ENCODE measurements around the gene ADTRP. TPM values are rescaled to one million over a fixed set of nuclear protein-coding genes. Genes with fewer than 3 reads are reported as not detected.

Gene ADTRP, protein sequence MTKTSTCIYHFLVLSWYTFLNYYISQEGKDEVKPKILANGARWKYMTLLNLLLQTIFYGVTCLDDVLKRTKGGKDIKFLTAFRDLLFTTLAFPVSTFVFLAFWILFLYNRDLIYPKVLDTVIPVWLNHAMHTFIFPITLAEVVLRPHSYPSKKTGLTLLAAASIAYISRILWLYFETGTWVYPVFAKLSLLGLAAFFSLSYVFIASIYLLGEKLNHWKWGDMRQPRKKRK
- total RNA-seq (2014; rRNA removed; shearing (Covaris generic)): 1.4 TPM in 2 replicates

DNA sequence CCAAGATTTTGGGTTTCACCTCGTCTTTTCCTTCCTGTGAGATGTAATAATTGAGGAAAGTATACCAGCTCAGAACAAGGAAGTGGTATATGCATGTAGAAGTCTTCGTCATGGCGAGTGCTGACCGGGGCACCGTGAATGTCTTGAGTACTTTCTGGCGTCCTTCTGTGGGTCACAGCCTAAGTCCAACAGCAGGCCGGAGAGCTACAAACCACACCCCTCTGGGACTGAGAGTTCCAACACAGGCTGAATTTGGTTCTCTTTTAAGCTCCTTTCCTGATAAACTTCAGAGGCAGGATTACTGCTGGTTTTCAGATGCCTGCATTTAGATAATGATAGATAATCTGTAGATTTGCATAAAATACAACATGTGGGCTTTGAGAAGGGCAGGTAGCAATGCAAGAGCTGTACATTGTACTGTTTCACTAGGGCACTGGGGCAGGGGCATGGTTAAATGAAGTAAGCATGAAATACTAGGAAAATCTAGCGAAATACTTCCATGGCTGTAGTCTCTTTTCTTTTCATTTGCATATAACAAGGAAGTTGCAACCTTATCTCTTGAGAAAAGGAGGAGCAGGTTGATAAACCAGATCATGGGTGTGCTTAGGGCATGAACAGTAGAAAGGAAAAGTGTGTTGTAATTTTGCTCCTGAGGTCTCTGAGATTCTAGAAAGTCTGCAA, at the start of gene ADTRP:
Gene ADTRP (minus strand): TSS at position 156 of the 681 bp plus-strand sequence. CDS start 44 bp downstream, at position 112.
- no peak for DNase-seq (ENCODE audit: low read depth)

- DNase-seq (ENCODE audit: low read depth): no peak
Measured at GRCh38 chr6:11826779-11827178, 48.2 kb upstream of the ADTRP start.

- peak; percentile 29 for DNase-seq (ENCODE audit: low read depth)
Measured at GRCh38 chr6:11824986-11825385, 46.4 kb upstream of the ADTRP start.

GRCh38 chr6:11822346-11822745, 43.7 kb upstream of the ADTRP start:
- peak; percentile 17 for DNase-seq (ENCODE audit: low read depth)

GRCh38 chr6:11821781-11822180, 43.2 kb upstream of the ADTRP start:
- DNase-seq (ENCODE audit: low read depth): no peak

DNA sequence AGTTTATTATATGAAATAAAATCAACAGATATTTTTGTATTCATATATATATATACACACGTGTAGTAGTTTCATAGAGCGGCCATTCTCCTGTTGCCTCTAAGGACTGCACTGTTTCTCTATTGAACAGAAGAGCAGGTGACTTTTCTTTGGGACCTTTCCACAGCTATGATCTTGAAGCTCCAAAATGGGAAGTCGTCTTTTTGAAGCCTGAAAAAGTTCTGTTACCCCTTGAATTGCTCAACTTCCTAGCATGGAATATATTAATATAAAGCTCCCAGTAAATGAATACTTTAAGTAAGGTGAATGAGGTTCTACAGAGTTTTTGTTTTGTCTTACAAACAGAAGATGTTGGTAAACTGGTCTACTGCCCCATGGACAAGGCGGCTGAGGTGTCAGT, 42.2 kb upstream of the ADTRP start:
- DNase-seq (ENCODE audit: low read depth): no peak

GRCh38 chr6:11819486-11819885, 40.9 kb upstream of the ADTRP start:
- DNase-seq (ENCODE audit: low read depth): no peak

- peak; percentile 50 for DNase-seq (ENCODE audit: low read depth)
Measured at GRCh38 chr6:11815231-11815630, 36.6 kb upstream of the ADTRP start.

DNA sequence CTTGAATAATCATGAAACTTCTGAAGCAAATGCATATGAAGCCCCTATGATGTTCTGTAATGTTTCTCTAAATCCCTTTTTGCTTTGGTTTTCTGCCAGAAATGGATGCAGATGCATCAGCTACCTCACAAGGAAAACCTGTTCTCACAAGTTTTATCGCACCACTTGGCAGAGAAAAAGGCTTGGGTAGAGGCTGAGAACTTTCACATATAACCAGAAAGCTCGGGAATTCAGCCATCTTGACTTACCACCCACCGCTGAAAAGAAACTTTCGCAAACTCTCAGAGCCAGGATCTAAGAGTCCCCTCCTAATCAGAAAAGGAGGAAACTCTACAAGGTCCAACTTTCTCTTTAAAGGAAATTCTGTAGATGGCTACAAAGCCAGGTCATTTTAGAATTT, 36.2 kb upstream of the ADTRP start:
- DNase-seq (ENCODE audit: low read depth): no peak

- DNase-seq (ENCODE audit: low read depth): no peak
Measured at GRCh38 chr6:11814106-11814505, 35.5 kb upstream of the ADTRP start.

GRCh38 chr6:11813606-11814005, 35.0 kb upstream of the ADTRP start:
- no peak for DNase-seq (ENCODE audit: low read depth)

DNA sequence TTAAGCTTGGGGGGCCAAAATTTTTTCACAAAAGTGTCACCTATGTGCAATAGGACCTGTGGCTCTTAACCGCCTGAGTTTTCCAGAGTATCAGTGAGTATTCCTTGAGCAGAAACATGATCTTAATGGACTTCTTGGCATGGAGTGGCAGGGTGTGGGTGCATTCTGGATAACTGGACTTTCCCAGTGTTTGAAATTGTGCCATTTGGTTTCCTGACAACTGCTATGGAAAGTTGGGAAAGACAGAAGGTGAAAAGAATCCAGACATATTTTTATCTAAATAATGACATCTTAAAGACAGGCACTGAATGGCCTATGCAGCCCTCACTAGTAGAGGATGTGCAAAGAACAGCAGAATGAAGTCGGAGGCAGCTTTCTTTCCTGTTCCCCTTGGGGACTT, 34.3 kb upstream of the ADTRP start:
- DNase-seq (ENCODE audit: low read depth): no peak

DNA sequence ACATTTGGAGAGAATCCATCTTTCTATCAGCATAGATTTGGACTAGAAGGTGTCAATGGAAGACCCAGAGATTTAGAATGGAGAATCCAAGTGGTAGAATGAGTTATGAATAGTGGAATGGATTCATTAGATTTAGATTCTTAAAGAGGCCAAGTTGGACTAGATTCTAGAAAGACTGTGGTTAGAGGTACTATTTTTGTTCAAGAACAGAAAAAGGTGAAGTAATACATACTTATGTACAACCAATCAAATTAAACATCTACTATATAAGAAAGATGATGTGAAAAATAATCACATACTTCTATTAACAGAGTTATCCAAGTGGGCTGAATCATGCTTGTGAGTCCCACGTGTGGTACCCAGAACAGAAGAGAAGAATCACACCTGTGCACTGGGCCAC, 33.8 kb upstream of the ADTRP start:
- no peak for DNase-seq (ENCODE audit: low read depth)

GRCh38 chr6:11811644-11812264, 33.2 kb upstream of the ADTRP start:
- DNase-seq (ENCODE audit: low read depth): no peak

DNA sequence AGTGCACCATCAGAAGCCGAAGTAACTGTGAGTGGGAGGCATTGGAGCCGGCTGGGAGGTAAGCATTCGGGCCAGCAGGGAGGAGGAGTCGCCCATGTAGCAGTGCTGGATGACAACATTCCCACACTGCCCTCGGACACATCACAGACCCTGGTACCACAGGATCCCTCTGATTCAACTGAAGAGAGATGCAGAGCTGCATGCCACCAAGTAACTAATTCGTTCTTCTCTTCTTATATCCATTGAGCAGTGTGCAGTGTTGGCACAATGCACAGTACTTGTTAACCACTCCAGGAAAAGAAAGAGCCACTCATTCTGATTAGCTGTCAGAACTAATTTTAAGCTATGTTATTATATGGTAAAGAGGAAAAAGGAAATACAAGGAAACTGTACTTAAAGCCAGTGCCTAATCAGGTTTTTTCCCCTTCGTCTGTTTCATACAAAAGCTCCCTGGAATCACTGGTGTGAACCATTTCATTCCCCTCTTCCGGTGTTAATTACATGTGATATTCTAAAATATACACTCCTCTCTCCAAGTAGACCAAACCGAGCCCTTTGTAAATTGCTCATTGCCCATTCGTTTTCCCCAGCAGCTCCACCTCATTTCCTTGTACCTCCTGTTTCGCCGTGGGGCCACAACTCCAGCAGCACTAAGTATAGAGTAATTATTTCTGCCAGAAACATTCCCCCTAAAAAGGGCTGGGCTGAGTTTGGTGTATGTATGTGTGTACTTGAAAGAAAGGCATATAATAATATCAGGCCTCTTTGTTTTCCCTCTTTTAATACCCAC, 32.4 kb upstream of the ADTRP start:
- DNase-seq (ENCODE audit: low read depth): no peak

GRCh38 chr6:11810039-11810541, 31.5 kb upstream of the ADTRP start:
- peak; percentile 80 for DNase-seq (ENCODE audit: low read depth)

DNA sequence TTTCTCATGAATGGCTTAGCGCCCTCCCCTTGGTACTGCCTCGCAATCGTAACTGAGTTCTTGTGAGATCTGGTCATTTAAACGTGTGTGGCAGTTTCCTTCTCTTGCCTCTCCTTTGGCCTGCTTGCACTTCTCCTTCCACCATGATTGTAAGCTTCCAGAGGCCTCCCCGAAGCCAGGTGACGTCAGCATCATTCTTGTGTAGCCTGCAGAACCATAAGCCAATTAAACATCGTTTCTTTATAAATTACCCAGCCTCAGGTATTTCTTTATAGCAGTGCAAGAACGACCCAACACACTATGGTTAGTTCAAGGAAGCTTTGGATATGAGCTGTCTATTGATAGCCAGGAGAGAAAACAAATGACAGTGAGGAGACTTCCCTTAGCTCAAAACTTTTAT, 29.5 kb upstream of the ADTRP start:
- no peak for DNase-seq (ENCODE audit: low read depth)

- DNase-seq (ENCODE audit: low read depth): no peak
Measured at GRCh38 chr6:11806561-11807317, 28.1 kb upstream of the ADTRP start.

DNA sequence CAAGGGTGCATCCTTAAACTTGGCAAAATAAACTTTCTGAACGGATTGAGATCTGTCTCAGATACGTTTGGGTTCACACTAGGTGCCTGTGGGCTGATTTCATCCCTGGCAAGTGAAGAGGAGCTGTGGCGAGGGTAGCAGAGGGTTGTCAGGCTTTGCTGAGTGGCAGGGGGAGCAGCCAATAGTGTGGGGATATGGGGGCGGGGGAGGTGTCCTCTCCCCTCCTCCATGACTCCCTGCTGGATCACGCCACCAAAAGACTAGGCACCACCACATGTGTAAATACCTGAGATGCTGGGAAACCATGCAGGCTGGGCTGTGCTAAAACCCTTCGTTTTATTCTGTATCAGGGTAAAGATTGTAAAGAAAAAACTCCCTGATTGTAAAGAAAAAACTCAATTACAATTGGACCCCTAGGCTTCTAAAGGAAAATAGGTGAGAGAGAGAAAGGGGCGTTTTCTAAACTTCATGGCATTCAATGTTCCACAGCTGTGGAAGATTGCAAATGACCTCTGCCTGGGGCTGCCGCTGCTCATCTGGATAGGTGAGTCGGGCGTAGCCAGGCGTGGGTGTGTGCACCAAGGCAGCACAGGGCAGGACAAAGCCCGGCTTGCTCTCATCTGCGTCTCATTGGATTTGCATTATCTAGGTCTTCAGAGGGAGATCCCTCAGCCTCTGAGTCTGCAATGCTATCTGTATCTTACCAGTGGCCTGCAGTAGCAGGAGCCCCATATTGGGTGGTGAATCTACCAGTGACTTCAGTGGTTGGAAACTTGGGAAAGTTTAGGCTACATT, 26.9 kb upstream of the ADTRP start:
- DNase-seq (ENCODE audit: low read depth): no peak

- DNase-seq (ENCODE audit: low read depth): peak; percentile 12
Measured at GRCh38 chr6:11804701-11805100, 26.1 kb upstream of the ADTRP start.

DNA sequence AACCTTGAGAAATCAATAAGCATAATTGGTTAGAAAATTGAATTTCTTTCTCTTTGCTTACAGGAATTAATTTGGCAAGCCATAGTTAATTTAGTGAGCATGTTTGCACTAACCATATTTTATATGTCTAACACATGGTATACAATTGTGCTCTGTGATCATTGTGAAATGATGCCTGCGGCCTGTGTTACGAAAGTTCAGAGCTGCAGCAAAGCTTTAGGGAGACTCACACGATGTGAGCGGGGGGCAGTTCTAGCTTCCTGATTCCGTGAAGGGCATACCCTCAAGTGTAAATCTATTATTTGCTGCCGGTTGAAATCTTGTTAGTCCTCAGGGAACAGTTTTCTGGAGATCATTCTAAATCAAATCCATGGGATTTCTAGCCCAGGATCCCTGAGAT, 25.5 kb upstream of the ADTRP start:
- no peak for DNase-seq (ENCODE audit: low read depth)
